ENCODE results near the gene OSTM1.
"Not testable (repeated sequence)": the region's sequence is repeated elsewhere in the genome, so short reads cannot be mapped to it uniquely, and the experiment has no call there.

The OSTM1 gene

GRCh38 chr6:108016283-108016682 lies 58.3 kb downstream of the OSTM1 start:
- DNase-seq, result not testable (repeated sequence)

- DNase-seq, result no peak
These were observed 60.6 kb downstream of the OSTM1 start for GRCh38 chr6:108013787-108014439.

DNA sequence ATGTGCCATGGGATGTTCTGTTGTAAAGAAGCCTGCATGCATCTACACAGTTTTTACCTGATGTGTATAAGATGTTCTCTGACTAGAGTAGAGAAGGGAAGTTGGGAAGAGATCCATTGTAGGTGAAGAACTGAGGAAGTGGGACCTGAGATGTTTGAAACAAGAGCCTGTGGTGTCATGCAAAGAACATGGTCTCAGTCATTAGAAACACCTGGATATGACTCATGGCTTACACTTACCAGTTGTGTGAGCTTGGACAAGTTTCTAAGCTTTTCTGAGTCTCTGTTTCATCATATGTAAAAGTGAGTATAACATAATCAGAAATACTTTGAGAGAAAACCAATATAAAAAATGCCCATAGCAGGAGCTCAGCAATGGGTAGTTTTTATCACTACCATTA lies 64.6 kb downstream of the OSTM1 start:
- no peak for DNase-seq

DNA sequence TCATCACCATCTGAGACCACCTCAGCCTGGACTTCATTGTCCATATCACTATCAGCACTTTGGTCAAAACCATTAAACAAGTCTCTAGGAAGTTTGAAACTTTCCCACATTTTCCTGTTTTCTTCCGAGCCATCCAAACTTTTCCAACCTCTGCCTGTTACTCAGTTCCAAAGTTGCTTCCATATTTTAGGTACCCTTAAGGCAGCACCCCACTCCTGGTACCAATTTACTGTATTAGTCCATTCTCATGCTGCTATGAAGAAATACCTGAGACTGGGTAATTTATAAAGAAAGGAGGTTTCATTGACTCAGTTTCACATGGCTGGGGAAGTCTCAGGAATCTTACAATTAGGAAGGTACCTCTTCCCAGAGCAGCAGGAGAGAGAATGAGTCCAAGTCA lies 65.3 kb downstream of the OSTM1 start:
- not testable (repeated sequence) for DNase-seq

DNA sequence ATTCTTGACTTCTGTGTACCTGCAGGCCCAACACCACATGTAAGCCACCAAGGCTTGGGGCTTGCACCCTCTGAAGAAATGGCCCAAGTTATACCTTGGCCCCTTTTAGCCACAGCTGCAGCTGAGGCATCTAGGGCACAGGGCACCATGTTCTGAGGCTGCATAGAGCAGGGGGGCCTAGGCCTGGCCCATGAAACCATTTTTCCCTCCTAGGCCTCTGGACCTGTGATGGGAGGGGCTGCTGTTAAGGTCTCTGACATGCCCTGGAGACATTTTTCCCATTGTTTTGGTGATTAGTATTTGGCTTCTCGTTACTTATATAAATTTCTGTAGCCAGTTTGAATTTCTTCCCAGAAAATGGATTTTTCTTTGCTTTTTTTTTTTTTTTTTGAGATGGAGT lies 66.2 kb downstream of the OSTM1 start:
- no peak for DNase-seq

DNA sequence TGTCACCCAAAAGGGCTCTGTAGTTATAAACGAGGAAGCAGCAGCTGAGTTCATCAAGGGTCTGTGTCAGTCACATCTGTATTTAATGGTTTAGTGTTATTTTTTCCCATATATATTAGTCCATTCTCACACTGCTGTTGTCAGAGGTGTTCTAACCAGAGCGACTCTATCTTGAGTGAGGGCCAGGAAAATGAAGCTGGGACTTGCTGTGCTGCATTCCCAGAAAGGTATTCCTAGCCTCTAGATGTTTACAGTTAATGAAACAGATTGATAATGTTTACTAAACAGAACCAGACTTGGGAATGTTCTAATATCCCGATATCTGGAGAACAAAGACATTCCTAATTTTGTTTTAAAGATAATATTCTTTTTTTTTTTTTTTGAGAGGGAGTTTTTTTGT lies 68.6 kb downstream of the OSTM1 start:
- DNase-seq, result no peak

DNA sequence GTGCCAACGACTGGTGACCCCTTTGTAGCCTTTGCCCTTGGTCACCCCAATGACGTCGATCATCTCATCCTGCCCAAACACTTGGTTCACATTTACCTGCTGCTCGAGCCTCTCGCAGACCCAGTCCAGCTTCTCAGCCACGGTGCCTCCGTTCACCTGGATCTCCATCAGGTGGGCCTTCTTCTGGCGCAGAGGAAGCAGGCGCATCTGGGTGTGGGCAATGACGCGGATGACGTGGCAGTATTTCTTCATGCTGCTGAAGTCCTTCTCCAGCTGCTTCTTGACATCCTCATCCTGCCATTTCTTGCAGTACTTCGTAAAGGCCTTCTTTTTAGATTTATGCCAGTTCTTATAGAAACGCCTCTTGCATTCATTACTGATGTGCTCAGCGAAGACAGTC lies 69.7 kb downstream of the OSTM1 start:
- DNase-seq, result no peak

GRCh38 chr6:108002365-108003221 lies 71.9 kb downstream of the OSTM1 start:
- no peak for DNase-seq

DNA sequence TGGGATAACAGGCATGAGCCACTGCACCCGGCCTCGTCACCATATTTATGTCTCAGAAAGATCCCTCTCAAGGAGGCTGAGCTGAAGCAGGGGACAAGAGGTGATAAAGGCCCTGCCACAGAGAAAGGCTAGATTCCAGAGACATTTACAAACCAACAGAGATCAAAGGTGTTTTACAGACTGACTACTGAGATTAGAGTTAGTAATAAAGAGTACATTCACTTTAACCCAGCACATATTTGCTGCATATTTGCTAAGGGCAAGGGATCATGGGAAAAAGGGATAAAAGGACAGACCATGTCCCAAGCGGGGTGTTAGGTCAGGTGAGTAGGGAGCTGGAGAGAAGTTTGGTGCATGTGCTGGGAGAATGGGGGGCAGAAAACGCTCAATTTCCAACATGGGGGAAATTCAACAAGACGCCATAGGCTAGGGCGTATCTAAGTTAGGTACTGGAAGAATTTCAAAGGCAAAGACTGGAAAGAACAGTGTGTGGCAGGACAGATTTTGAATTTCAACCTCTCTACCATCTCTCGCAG lies 72.8 kb downstream of the OSTM1 start:
- DNase-seq, result no peak

DNA sequence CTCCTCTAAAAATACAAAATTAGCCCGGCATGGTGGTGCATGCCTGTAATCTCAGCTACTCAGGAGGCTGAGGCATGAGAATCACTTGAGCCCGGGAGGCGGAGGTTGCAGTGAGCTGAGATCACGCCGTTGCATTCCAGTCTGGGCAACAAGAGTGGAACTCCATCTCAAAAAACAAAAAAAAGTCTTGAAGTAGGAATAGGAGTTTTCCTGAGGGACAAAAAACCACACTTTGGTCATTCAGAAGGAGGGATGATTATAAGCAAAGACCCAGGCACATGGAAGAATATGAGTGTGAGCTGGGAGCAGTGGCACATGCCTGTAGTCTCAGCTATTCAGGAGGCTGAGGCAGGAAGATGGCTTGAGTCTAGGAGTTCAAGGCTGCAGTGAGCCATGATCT lies 74.3 kb downstream of the OSTM1 start:
- DNase-seq, result not testable (repeated sequence)

DNA sequence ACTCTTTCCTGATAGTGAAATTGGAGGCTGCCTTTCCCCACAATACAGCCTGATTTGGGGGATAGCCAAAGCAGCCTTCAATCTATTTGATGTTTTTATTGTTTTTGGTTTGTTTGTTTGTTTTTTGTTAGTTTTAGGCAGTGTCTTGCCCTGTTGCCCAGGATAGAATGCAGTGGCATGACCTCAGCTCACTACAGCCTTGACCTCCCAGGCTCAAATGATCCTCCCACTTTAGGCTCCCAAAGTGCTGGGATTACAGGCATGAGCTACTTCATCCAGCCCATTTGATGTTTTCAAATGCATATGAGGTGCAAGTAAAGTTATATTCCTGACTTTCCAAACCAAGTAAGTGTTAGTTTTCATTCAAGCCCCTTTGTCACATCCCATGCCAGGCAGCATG lies 75.2 kb downstream of the OSTM1 start:
- no peak for DNase-seq

- DNase-seq, result no peak
These were observed 82.6 kb downstream of the OSTM1 start for GRCh38 chr6:107991772-107992550.
